Measurements from ENCODE around the gene MTHFD1L. TPM values are rescaled to one million over a fixed set of nuclear protein-coding genes. Genes with fewer than 3 reads are reported as not detected.

Gene MTHFD1L
- total and polyA plus RNA-seq, 2 of the 8 experiments (the other 6 are each of a cell fraction or from before 2014, with no cell fraction given): 29.2 to 105 TPM

GRCh38 chr6:150925976-150926375, 60.5 kb downstream of the MTHFD1L start (continued):
- TF ChIP-seq CHD7 (IDR thresholded peaks at IDR 0.05; ENCODE audit: insufficient replicate concordance, low read length) (no peak), RAD21 (IDR thresholded peaks at IDR 0.05 in 1 of 2, conservative IDR thresholded peaks at IDR 0.05 in 1 of 2; ENCODE audit: low read depth in 2 of 2, low read length in 2 of 2) (no peak), ATF3 (IDR thresholded peaks at IDR 0.05; ENCODE audit: insufficient read depth, low read depth, low read length) (no peak), YY1 (IDR thresholded peaks at IDR 0.05; ENCODE audit: low read depth, low read length) (no peak), MAFK (IDR thresholded peaks at IDR 0.05; ENCODE audit: low read depth, low read length) (no peak), CEBPB (IDR thresholded peaks at IDR 0.05; ENCODE audit: low read depth, low read length) (no peak), CREB1 (IDR thresholded peaks at IDR 0.05) (no peak), CTCF (IDR thresholded peaks at IDR 0.05; ENCODE audit: control extremely low read depth in 1 of 3, insufficient read depth in 1 of 3, low read depth in 1 of 3, low read length in 3 of 3) (no peak), POLR2A (IDR thresholded peaks at IDR 0.05; ENCODE audit: control extremely low read depth in 1 of 2, low read depth in 2 of 2, low read length in 2 of 2) (no peak)

Data from H1 (cell line).